Upper lobe of left lung (tissue), 6 donors: ENCODE data around the gene CLEC16A. TPM values are rescaled to one million over a fixed set of nuclear protein-coding genes. Genes with fewer than 3 reads are reported as not detected.

ENCODE experiments used
- ATAC-seq, 2 donors: fragments of 200-7000 bp; cut with Tn5 transposase; one replicate each; pipeline ENCODE4 v1.9.1; 2022; ENCODE audit warnings: mild to moderate bottlenecking in 2 of 2, moderate library complexity in 2 of 2; ENCODE audit not compliant: low FRiP score in 2 of 2
- DNase-seq, 2 donors: peaks; one replicate each; pipeline ENCODE4 v3.0.0-alpha.2; 2019 to 2020
- H3K27ac ChIP-seq, 4 donors: fragments of 200-600 bp; sonication (generic); one replicate each; pipeline ENCODE4 v1.5.1; 2016 to 2019
- H3K27me3 ChIP-seq, 4 donors: fragments of 200-600 bp; sonication (generic); one replicate each; pipeline ENCODE4 v1.5.1; 2017 to 2019
- H3K36me3 ChIP-seq, 4 donors: fragments of 200-600 bp; sonication (generic); one replicate each; pipeline ENCODE4 v1.5.1; 2016 to 2019
- H3K4me1 ChIP-seq, 4 donors: fragments of 200-600 bp; sonication (generic); one replicate each; pipeline ENCODE4 v1.5.1; 2018 to 2019
- H3K4me3 ChIP-seq, 4 donors: fragments of 200-600 bp; sonication (generic); one replicate each; pipeline ENCODE4 v1.5.1; 2017 to 2019; ENCODE audit warnings: mild to moderate bottlenecking in 2 of 4, moderate library complexity in 1 of 4
- H3K9me3 ChIP-seq, 4 donors: fragments of 200-600 bp; sonication (generic); one replicate each; pipeline ENCODE4 v1.5.1; 2018 to 2019
- CTCF ChIP-seq, 6 experiments: fragments of 450-650 bp in 4 of 6; fragments of 200-600 bp in 2 of 6; sonication (generic) in 2 of 6; IDR thresholded peaks; one replicate each; pipeline ENCODE4 v1.5.1; 2016 to 2019; ENCODE audit warnings: antibody characterized with exemption in 6 of 6
- EP300 ChIP-seq, 4 donors: sonication (generic); formaldehyde crosslinking; IDR thresholded peaks; one replicate each; pipeline ENCODE4 v1.5.1; 2017; ENCODE audit warnings: antibody characterized with exemption in 4 of 4, control low read depth in 2 of 4
- POLR2A ChIP-seq, 4 donors: fragments of 450-650 bp; IDR thresholded peaks; one replicate each; pipeline ENCODE4 v1.5.1; 2016 to 2017; ENCODE audit warnings: antibody characterized with exemption in 4 of 4, mild to moderate bottlenecking in 2 of 4
- POLR2AphosphoS5 ChIP-seq, 2 donors: sonication (generic); formaldehyde crosslinking; IDR thresholded peaks; one replicate each; pipeline ENCODE4 v1.5.1; 2017; ENCODE audit warnings: antibody characterized with exemption in 2 of 2
- WGBS, 2 donors: methylation state at CpG; one replicate each; pipeline ENCODE4 v1.1.5; 2017 to 2018; 5-methylcytosine and 5-hydroxymethylcytosine counted together
- total RNA-seq, 6 donors: library from RNA; depleted of rRNA in 4 of 6; stranded (reverse); fragments of >200 nt in 4 of 6; gene quantifications; one replicate each; pipeline versions ENCODE4 v1.1.0 to v1.2.1, GENCODE V29; 2016 to 2021
- donor health status: DM: no; HTN: no; CAD: no; lungs with moderate emphysema.
- donor health status: DM: no; HTN: yes; CAD: no; lungs with severe emphysema.

The CLEC16A gene
- total RNA-seq, 6 donors from 2014 or later: 33.3 to 85.9 (median 46.4) TPM

DNA sequence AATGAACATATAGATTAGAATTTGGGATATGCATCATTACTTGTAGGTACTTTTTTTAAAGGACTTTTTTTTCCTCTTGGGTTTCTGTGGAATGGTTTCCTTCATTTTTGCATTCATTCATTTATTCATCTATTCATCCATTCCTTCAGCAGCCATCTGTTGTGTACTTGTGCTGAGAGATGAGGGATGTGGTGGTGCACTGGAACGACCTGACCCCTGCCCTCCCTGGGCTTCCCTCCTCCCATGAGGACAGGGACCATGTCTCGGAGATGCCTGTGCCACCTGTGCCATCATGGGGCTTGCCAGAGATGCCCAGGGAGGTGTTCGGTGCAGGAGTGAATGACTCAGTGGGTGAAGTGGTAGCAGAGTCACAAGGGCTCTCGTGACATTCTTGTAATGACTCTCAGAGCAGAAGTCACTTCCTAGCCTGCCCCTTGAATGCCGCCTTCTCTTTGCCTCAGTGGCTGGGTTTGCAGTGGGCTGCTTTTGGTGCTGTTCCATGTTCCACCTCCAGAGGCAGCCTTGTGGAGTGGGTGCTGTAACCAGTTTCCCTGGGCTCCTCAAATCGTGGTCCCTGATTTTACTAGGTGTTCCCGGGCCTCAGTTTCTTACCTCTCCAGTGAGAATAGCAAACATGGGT is 43.9 kb downstream of the CLEC16A start:
- no peaks in the 10 kb centered on the region for H3K27me3 ChIP-seq
- WGBS, 2 donors: 43 to 60% methylated on average over 7 of the region's 7 CpGs
- no peaks in the 10 kb centered on the region for H3K9me3 ChIP-seq
- H3K4me1 ChIP-seq: peaks cover 0 to 10% (median 2%) of the 10 kb centered on the region in 4 donors
- peak overlapping the region in 1 of 4 donors; percentile 29 for H3K27ac ChIP-seq
- peaks cover 0 to 52% (median 8%) of the 10 kb centered on the region in 4 donors for H3K36me3 ChIP-seq
- TF ChIP-seq POLR2A (IDR thresholded peaks at IDR 0.05): no peak
- peak; percentile 36 to 39 for TF ChIP-seq POLR2AphosphoS5 (IDR thresholded peaks at IDR 0.05)
- TF ChIP-seq CTCF (IDR thresholded peaks at IDR 0.05): peak; percentile 31 to 63 (median 40)
- peak in 1 of 4 donors; percentile 91 for TF ChIP-seq EP300 (IDR thresholded peaks at IDR 0.05)
- peak in 1 of 2 donors; percentile 55 for ATAC-seq
- no peak overlapping the region for H3K4me3 ChIP-seq
- peak in 1 of 2 donors; percentile 72 for DNase-seq

DNA sequence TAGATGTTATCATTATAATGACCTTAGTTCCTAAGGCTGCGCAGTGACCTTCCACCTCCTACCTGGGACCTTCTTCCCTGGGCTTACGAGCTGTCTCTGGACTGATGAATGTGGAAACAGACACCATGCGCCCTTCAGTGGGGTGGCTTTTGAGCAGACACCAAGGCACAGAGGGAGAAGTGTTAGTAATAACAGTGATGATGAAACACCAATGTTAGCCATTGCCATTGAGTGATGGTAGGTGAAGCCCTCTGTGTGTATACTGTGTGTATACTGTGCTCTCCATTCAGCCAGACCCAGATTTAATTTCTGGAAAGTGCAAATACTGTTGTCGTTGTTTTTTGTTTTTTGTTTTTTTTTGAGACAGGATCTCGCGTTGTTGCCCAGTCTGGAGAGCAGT is 44.5 kb downstream of the CLEC16A start:
- peaks cover 0 to 10% (median 2%) of the 10 kb centered on the region in 4 donors for H3K4me1 ChIP-seq
- H3K4me3 ChIP-seq: no peak overlapping the region
- no peak for ATAC-seq
- H3K27ac ChIP-seq: peak overlapping the region in 1 of 4 donors; percentile 29
- H3K36me3 ChIP-seq: peaks cover 0 to 49% (median 9%) of the 10 kb centered on the region in 4 donors
- DNase-seq: no peak
- H3K9me3 ChIP-seq: no peaks in the 10 kb centered on the region
- H3K27me3 ChIP-seq: no peaks in the 10 kb centered on the region
- WGBS, 2 donors: 85 to 98% methylated on average over 6 of the region's 6 CpGs
- TF ChIP-seq POLR2AphosphoS5 (IDR thresholded peaks at IDR 0.05) (no peak), POLR2A (IDR thresholded peaks at IDR 0.05) (no peak), EP300 (IDR thresholded peaks at IDR 0.05) (no peak), CTCF (IDR thresholded peaks at IDR 0.05) (no peak)

- DNase-seq: no peak
- Histone ChIP-seq H3K4me1 (peaks cover 0 to 10% (median 2%) of the 10 kb centered on the region in 4 donors), H3K27ac (no peak overlapping the region), H3K27me3 (no peaks in the 10 kb centered on the region), H3K9me3 (no peaks in the 10 kb centered on the region), H3K4me3 (no peak overlapping the region), H3K36me3 (peaks cover 0 to 52% (median 13%) of the 10 kb centered on the region in 4 donors)
- ATAC-seq: no peak
- WGBS, 2 donors: 95 to 97% methylated on average over 4 to 6 of the region's 6 CpGs
- TF ChIP-seq POLR2A (IDR thresholded peaks at IDR 0.05) (no peak), CTCF (IDR thresholded peaks at IDR 0.05) (no peak), EP300 (IDR thresholded peaks at IDR 0.05) (no peak), POLR2AphosphoS5 (IDR thresholded peaks at IDR 0.05) (no peak)
These were observed 45.2 kb downstream of the CLEC16A start for GRCh38 chr16:10989559-10989958.

DNA sequence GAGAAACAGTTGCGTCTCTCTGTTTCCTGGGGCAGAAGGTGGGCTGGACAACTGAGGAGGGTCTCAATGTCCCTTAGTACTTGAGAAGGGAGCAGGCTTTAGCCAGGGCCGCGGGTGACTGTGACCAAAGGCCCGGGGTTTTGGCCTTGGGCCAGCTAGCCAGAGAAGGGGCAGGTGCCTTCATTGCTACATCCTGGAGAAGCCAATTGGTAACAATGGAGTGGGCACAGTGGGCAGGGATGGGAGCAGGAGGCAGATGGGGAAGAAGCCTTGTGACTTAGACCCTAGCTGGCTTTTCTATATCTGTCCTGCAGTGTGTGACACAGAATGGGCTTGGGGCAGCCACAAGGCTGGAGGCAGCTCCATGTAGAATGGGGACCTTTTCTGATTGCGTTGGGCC is 46.0 kb downstream of the CLEC16A start:
- ATAC-seq: no peak
- 81 to 91% methylated on average over 5 of the region's 5 CpGs for WGBS, 2 donors
- no peaks in the 10 kb centered on the region for H3K27me3 ChIP-seq
- TF ChIP-seq POLR2A (IDR thresholded peaks at IDR 0.05) (no peak), CTCF (IDR thresholded peaks at IDR 0.05) (no peak), POLR2AphosphoS5 (IDR thresholded peaks at IDR 0.05) (no peak), EP300 (IDR thresholded peaks at IDR 0.05) (no peak)
- H3K4me1 ChIP-seq: peaks cover 0 to 10% (median 2%) of the 10 kb centered on the region in 4 donors
- no peak overlapping the region for H3K27ac ChIP-seq
- no peak overlapping the region for H3K4me3 ChIP-seq
- peaks cover 0 to 55% (median 18%) of the 10 kb centered on the region in 4 donors for H3K36me3 ChIP-seq
- no peaks in the 10 kb centered on the region for H3K9me3 ChIP-seq
- DNase-seq: no peak

DNA sequence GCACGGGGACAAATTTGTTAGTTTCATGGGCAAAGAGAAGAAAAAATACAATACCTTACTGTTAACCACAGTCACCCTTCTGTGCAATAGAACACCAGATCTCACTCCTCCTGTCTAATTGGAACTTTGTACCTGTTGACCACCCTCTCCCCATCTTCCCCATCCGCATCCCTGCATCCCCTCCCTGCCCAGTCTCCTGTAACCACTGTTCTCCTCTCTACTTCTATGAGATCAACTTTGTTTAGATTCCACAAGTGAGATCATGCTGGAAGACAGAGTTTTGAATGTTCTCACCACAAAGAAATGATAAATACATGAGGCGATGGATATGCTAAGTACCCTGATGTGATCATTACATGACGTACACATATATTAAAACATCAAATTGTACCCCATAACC is 47.7 kb downstream of the CLEC16A start:
- TF ChIP-seq EP300 (IDR thresholded peaks at IDR 0.05) (no peak), POLR2AphosphoS5 (IDR thresholded peaks at IDR 0.05) (no peak), CTCF (IDR thresholded peaks at IDR 0.05) (no peak), POLR2A (IDR thresholded peaks at IDR 0.05) (no peak)
- peaks cover 0 to 10% (median 2%) of the 10 kb centered on the region in 4 donors for H3K4me1 ChIP-seq
- no peak overlapping the region for H3K27ac ChIP-seq
- 78 to 93% methylated on average over 4 of the region's 4 CpGs for WGBS, 2 donors
- no peaks in the 10 kb centered on the region for H3K27me3 ChIP-seq
- no peaks in the 10 kb centered on the region for H3K9me3 ChIP-seq
- no peak overlapping the region for H3K4me3 ChIP-seq
- ATAC-seq (peak in 1 of 2 donors; percentile 53), DNase-seq (no peak)
- peaks cover 0 to 60% (median 22%) of the 10 kb centered on the region in 4 donors for H3K36me3 ChIP-seq
